GM19043 (cell line): ENCODE results near the gene FLVCR1.
A peak's percentile ranks its signal among the peaks of the same experiment; 100 is the strongest.
"Not testable (repeated sequence)": the region's sequence is repeated elsewhere in the genome, so short reads cannot be mapped to it uniquely, and the experiment has no call there.

ENCODE experiments used
- ATAC-seq: cut with Tn5 transposase; IDR thresholded peaks from one replicate; pipeline ENCODE4 v1.9.1; 2021; ENCODE audit warnings: low read depth; ENCODE audit not compliant: unreplicated experiment

Gene FLVCR1

DNA sequence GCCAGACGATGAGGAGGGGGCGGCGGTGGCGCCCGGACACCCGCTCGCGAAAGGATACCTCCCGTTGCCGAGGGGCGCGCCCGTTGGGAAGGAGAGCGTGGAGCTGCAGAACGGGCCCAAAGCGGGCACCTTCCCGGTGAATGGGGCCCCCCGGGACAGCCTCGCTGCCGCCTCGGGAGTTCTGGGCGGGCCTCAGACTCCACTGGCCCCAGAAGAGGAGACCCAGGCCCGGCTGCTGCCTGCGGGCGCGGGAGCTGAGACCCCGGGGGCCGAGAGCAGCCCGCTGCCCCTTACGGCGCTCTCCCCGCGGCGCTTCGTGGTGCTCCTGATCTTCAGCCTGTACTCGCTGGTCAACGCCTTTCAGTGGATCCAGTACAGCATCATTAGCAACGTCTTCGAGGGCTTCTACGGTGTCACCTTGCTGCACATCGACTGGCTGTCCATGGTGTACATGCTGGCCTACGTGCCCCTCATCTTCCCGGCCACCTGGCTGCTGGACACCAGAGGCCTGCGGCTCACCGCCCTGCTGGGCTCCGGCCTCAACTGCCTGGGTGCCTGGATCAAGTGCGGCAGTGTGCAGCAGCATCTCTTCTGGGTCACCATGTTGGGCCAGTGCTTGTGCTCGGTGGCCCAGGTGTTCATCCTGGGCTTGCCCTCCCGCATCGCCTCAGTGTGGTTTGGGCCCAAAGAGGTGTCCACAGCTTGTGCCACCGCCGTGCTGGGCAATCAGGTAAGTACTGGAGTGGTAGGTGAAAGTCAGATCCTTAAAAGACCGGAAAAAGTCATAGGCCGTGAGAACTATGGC lies 588 bp downstream of the FLVCR1 start:
- peak; percentile 5 for ATAC-seq

DNA sequence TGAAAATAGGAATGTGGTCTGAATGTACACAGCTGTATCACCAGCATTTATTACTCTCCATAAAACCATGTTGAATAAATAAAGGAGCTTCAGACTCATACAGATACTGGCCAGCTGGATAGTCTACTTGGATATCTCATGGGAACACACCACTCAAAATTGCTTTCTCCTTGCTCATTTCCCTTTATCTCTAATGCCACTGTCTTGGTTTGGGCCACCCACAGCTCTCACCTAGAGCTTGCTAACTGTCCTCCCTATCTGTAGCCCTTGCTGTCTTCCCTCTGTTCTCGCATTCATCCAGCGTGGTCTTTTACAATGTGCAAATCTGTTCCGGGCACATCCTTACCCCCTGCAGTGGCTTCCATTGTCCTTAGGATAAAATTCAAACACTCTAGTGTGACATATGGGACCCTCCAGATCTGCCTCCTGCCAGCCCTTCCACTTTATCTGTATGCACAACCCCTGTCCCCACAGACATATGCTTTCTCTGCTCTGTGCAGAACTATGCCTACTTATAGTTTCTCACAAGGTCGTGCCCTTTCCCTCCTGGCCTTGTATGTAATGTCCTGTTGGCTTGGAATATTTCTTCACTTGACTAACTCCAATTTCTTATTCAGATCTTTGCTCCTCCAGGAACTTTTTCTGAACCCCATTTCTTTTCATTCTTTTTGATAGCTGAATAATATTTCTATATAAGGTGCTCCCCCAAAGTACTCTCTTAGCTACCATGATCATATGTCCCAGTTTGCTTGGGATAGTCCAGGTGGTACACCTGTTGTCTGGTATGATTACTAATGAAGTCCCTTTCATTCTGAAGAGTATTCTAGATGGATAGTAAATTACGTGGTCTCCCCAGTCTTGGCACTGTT lies 2.9 kb downstream of the FLVCR1 start:
- no peak for ATAC-seq

DNA sequence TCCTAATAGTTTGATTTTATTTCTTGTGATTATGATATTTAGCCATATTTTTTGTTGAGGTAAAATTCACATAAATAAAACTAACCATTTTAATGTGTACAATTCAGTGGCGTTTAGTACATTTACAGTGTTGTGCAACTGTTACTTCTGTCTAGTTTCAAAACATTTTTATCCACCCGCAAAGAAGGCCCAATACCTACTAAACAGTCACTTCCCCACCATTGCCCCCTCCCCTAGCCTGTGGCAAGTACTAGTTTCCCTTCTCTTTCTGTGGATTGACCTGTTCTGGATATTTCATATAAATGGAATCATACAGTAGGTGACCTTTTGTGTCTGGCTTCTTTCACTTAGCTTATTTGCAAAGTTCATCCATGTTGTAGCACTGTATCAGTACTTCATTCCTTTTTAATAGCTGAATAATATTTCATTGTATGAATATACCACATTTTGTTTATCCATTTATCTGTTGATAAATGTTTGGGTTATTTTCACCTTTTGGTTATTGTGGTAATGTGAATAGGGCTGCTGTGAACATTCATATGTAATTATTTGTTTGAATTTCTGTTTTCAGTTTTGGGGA lies 4.1 kb downstream of the FLVCR1 start:
- no peak for ATAC-seq

DNA sequence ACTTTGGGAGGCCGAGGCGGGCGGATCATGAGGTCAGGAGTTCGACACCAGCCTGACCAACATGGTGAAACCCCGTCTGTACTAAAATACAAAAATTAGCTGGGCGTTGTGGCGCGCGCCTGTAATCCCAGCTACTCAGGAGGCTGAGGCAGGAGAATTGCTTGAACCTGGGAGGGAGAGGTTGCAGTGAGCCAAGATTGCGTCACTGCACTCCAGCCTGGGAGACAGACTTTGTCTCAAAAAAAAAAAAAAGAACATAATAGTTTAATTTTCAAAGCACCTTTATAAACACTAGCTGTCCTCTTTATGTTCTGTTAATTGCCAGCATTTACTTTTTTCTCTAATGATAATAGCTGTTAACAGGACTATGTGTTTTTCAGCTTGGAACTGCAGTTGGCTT lies 5.3 kb downstream of the FLVCR1 start:
- not testable (repeated sequence) for ATAC-seq

DNA sequence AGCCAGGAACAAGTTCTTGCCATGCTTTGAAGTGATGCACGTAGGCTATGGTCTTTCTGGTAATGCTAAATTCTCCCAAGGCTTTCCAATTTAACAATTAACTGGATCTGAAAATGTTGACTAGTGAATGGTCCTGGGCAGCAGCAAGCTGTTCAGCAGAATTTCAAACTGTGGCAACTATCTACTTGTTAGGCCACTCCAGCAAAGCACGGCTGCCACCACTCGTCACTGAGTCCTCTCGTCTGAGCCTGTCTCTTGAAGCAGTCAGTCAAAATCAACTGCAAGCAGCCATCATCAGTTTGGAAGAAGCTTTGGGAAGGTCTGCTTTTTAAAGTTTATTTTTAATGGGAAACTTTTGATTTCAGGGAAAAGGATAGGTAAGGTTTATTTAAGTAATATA lies 6.1 kb downstream of the FLVCR1 start:
- ATAC-seq = no peak

DNA sequence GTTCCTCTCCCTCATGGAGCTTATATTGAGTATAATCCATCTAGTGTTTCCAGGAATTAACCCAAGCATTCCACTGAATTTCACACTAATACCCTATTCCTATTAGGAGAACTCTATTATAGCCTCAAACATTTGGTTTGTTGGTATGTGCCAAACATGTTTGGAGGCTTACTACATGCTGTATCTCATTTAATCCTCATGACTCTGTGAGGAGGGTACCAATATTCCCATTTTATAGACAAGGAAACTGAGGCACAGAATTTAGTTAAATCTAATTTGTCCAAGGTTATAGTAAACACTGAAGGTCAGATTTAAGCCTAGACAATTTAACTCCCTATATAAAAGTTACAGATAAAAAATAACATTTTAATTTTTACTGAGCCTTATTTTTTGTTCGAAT lies 9.1 kb downstream of the FLVCR1 start:
- ATAC-seq = no peak

DNA sequence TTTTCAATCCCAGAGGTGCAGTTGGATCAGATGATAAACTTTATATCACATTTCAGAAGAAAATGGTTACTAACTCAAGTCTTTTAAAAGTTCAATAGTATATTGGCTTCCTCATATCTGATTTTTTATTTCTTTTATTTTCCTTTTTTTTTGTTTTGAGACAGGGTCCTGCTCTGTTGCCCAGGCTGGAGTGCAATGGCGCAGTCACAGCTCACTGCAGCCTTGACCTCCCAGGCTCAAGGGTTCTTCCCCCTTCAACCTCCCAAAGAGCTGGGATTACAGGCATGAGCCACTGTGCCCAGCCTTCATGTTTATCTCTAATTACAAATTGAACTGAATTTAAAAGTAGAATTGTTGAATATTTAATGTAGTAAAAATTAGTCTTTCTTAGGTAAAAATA lies 13.9 kb downstream of the FLVCR1 start:
- ATAC-seq = no peak

DNA sequence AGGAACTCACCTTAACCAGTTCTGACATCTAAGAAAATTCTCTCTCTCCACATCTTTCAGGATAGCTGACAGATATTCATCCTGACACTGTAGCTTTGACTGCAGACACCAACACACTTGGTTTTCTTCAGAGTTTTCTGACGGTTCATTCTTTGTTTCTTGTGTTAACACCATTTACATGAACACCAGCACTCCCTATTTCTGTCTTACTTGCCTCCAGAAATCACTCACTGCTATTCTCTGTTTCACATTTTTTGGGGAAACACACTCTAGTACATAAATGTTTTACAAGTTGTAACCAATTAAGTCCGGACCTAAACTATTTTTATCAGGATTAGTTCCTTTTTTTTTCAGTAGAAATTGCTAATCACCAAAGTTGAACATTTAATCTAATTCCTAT lies 15.4 kb downstream of the FLVCR1 start:
- ATAC-seq = peak; percentile 87

DNA sequence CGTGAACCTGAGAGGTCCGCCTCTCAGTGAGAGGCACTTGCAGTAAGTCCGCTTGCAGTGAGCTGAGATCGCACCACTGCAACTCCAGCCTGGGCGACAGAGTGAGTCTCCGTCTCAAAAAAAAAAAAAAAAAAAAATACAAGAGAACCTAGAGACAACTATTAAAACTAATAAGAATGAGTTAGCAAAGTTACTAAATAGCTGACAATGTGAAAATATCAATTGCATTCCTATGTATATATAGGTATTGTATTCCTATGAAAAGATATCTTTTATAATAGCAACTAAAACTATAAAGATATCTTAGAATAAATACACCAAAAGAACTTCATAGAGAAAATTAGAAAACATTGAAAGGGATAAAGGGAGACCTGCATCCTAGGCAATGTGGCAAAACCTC lies 20.3 kb downstream of the FLVCR1 start:
- no peak for ATAC-seq

DNA sequence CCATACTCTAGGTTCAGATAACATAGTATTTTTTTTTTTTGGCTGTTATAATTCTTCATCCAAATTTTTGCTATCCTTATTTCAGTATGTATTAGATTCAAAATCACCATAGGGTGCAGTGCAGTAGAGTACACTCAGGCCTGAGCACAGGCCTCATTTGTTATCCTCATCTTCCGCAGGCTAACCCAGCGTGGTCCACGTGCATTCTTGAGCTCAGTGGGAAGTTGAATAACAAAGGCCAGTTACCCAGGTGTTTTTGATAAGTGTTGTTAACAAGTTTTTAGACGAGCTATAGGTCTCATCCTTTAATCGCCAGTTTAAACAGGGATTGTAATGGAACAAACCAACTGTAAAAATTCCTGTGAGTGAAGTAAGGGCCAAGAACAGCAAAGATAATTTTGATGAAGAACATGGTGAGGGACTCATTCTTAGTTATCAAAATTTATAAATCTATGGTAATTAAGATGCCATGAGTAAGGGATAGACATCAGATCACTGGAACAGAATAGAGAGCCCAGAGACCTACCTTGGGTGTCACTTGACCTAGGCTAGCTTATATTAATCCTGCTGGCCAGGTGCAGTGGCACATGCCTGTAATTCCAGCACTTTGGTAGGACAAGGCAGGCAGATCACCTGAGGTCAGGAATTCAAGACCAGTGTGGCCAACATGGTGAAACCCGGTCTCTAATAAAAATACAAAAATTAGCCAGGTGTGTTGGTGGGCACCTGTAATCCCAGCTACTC lies 22.0 kb downstream of the FLVCR1 start:
- ATAC-seq = no peak

DNA sequence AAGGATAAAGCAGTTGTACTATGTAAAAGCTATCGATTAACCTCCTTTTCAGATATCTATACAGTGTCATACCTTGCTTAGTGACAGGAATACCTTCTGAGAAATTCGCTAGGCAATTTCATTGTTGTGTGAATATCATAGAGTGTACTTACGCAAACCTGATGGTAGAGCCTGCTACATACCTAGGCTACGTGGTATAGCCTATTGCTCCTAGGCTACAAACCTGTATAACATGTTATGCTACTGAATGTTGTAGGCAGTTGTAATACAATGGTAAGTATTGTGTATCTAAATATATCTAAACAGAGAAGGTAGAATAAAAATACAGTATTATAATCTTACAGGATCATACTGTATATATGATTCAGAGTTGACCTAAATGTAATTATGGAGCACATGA lies 26.5 kb downstream of the FLVCR1 start:
- no peak for ATAC-seq

DNA sequence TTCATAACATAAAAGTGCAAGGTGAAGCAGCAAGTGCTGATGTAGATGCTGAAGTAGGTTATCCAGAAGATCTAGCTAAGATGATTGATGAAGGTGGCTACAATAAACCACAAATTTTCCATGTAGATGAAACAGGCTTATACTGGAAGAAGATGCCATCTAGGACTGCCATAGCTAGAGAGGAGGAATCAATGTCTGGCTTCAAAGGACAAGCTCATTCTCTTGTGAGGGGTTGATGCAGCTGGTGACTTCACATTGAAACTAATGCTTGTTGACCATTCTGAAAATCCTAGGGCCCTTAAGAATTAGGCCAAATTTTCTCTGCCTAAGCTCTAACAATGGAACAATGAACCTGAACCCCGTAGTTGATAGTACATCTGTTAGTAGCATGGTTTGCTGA lies 34.0 kb downstream of the FLVCR1 start:
- no peak for ATAC-seq

DNA sequence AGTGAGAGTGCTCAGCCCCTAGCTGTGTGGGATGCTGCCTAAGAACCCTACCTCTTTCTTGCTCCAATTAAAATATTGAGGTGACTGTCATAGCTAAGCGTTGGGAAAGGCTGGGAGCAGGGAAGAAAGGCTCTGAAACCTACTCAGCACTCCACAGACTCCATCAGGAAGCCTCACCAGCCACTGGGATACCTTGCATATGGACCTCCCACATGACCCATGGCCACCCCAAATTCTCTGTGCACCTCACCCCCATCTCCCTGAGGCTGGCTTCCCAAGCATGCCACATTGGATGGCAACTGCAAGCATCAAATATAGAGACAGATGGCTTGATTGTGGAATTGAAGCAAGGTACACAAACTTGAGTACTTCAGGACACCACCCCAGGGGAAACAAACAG lies 41.8 kb downstream of the FLVCR1 start:
- ATAC-seq = no peak

DNA sequence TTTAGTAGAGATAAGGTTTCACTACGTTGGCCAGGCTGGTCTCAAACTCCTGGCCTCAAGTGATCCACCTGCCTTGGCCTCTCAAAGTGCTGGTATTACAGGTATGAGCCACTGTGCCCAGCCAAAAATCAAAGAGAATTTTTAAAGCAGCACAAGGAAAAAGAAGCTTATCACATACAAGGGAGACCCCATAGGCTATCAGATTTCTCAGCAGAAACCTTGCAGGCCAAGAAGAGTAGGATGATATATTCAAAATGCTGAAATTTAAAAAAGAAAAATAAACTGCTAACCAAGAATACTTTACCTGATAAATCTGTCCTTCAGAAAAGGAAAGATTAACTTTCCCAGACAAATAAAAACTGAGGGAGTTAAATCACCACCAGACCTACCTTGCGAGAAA lies 43.2 kb downstream of the FLVCR1 start:
- ATAC-seq = no peak

DNA sequence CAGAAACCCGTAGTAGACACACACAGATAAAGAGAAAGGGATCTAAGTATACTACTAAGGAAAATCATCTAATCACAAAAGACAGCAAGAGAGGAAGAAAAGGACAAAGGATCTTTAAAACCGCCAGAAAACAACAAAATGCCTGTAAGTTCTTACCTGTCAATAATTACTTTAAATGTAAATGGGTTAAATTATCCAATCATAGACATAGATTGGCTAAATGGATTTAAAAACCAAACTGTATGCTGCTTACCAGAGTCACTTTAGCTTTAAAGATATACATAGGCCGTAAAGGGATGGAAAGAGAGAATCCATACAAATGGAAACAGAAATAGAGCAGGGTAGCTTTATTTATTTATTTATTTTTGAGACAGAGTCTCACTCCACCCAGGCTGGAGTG lies 44.0 kb downstream of the FLVCR1 start:
- ATAC-seq = no peak

DNA sequence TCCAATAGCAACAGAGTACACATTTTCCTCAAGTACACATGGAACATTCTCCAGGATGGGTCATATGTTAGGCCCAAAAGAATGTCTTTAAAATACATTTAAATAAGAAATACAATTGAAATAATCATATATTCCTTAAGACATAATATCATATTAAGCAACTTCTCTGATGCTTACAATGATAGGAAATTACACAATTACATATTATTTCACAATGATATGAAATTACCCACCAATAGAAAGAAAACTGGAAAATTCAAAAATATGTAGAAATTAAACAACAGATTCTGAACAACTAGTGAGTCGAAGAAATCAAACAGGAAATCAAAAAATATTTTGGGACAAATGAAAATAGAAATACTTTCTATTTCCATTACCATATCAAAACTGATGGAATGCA lies 45.6 kb downstream of the FLVCR1 start:
- ATAC-seq = no peak

DNA sequence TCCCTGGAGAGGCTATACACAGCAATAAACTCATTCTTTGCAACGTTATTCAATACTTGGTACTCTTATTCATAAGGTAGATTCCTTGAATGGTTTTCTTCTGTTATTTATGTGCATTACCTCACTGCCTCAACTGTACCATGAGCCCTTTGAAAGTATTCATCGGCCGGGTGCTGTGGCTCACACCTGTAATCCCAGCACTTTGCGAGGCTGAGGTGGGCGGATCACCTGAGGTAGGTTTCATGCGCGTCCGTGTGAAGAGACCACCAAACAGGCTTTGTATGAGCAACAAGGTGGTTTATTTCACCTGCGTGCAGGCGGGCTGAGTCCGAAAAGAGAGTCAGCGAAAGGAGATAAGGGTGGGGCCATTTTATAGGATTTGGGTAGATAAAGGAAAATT lies 50.0 kb downstream of the FLVCR1 start:
- not testable (repeated sequence) for ATAC-seq

DNA sequence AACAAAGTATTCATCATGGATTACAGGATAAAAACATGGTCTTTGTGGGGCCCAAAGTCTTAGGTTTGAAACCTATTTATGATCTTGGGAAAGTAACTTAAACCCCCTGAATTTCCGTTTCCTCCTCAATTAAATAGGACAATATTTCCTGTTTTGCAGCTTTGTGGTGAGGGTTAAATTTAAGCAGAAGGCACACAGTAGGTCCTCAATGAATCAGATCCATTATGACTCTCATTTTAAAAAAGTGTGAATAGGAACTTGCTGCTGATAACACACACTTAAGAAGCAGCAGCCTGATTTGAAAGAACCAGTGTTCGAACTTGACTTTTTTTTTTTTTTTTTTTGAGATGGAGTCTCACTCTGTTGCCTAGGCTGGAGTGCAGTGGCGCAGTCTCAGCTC lies 50.9 kb downstream of the FLVCR1 start:
- ATAC-seq = no peak

DNA sequence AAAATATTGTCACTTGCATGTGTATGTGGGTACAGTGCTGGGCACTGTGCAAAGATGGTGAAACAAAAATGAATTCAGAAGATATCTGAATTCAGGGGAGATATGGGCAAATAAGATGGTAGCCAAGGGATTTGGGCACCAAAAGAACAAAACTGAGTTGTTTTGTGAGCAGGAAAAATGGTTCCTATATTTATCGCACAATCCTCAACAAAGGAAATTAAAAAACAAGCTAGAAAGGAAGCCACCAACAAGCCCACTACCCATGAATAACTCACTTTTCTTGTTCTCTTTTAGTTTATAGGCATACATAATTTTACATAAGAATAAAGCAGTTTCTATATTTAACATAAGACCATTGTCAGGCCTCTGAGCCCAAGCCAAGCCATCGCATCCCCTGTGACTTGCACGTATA lies 51.6 kb downstream of the FLVCR1 start:
- ATAC-seq = no peak

DNA sequence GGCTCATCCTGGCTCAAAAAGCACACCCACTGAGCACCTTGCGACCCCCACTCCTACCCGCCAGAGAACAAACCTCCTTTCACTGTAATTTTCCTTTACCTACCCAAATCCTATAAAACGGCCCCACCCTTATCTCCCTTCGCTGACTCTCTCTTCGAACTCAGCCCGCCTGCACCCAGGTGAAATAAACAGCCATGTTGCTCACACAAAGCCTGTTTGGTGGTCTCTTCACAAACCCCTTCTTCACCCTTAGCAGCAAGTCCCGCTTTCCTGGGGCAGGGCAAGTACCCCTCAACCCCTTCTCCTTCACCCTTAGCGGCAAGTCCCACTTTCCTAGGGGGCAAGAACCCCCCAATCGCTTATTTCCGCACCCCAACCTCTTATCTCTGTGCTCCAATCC lies 52.1 kb downstream of the FLVCR1 start:
- not testable (repeated sequence) for ATAC-seq

DNA sequence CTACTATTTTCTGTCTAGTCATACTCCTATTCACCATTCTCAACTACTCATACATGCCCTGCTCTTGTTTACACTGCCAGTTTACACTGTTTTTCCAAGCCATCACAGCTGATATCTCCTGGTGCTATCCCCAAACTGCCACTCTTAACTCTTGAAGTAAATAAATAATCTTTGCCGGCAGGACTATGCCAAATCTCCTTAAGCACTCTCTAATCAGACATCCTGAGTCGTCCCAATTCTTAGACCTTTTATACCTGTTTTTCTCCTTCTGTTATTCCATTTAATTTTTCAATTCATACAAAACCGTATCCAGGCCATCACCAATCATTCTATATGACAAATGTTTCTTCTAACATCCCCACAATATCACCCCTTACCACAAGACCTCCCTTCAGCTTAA lies 55.6 kb downstream of the FLVCR1 start:
- ATAC-seq = not testable (repeated sequence)
